ENCODE measurements around the gene GALNT2.
A peak's percentile ranks its signal among the peaks of the same experiment; 100 is the strongest.

Gene GALNT2

GRCh38 chr1:230121950-230122349 is 54.9 kb downstream of the GALNT2 start:
- no peak for TF ChIP-seq EZH2 (optimal IDR thresholded peaks at IDR 0.05; ENCODE audit: low read depth, low read length)
- no peak for TF ChIP-seq CTCF (IDR thresholded peaks at IDR 0.05; ENCODE audit: low read length)
- TF ChIP-seq EZH2phosphoT487 (IDR thresholded peaks at IDR 0.05; ENCODE audit: low read length), result no peak
- Histone ChIP-seq H3K4me1 (ENCODE audit: low read length) (peaks cover 54% of the 10 kb centered on the region), H2AFZ (ENCODE audit: low read length) (no peak overlapping the region), H3K79me2 (ENCODE audit: low read length) (peaks cover 82% of the 10 kb centered on the region), H3K9ac (ENCODE audit: low read length) (peak overlapping the region; percentile 89), H3K9me2 (replicated peaks; ENCODE audit: insufficient read depth, low read length) (no peaks in the 10 kb centered on the region), H3K4me3 (ENCODE audit: low read length) (peak overlapping the region; percentile 47; the same call in 1 of the 2 replicates), H3K9me3 (replicated peaks; ENCODE audit: insufficient read depth, low read length) (no peaks in the 10 kb centered on the region), H3F3A (ENCODE audit: insufficient read depth, low read length) (peaks cover 42% of the 10 kb centered on the region), H4K20me1 (ENCODE audit: insufficient read depth, low read length) (no peaks in the 10 kb centered on the region), H3K27ac (ENCODE audit: low read length) (peak overlapping the region; percentile 96), H3K27me3 (replicated peaks; ENCODE audit: insufficient read depth, low read length) (no peaks in the 10 kb centered on the region), H3K36me3 (replicated peaks; ENCODE audit: insufficient read depth, low read length) (no peaks in the 10 kb centered on the region), H3K4me2 (ENCODE audit: low read depth, low read length) (peak overlapping the region; percentile 86)
- DNase-seq, result no peak

- H2AFZ ChIP-seq (ENCODE audit: low read length), result peak overlapping the region; percentile 11; the same call in 1 of the 2 replicates
- no peaks in the 10 kb centered on the region for H4K20me1 ChIP-seq (ENCODE audit: insufficient read depth, low read length)
- H3K9me2 ChIP-seq (replicated peaks; ENCODE audit: insufficient read depth, low read length), result no peaks in the 10 kb centered on the region
- H3K4me3 ChIP-seq (ENCODE audit: low read length), result peak overlapping the region; percentile 47
- H3K9ac ChIP-seq (ENCODE audit: low read length), result peak overlapping the region; percentile 89
- DNase-seq, result peak; percentile 74
- H3K27me3 ChIP-seq (replicated peaks; ENCODE audit: insufficient read depth, low read length), result no peaks in the 10 kb centered on the region
- TF ChIP-seq CTCF (IDR thresholded peaks at IDR 0.05; ENCODE audit: low read length), result no peak
- no peak for TF ChIP-seq EZH2phosphoT487 (IDR thresholded peaks at IDR 0.05; ENCODE audit: low read length)
- TF ChIP-seq EZH2 (optimal IDR thresholded peaks at IDR 0.05; ENCODE audit: low read depth, low read length), result no peak
- no peaks in the 10 kb centered on the region for H3K36me3 ChIP-seq (replicated peaks; ENCODE audit: insufficient read depth, low read length)
- H3K79me2 ChIP-seq (ENCODE audit: low read length), result peaks cover 82% of the 10 kb centered on the region
- H3K9me3 ChIP-seq (replicated peaks; ENCODE audit: insufficient read depth, low read length), result no peaks in the 10 kb centered on the region
- peaks cover 42% of the 10 kb centered on the region for H3F3A ChIP-seq (ENCODE audit: insufficient read depth, low read length)
- H3K27ac ChIP-seq (ENCODE audit: low read length), result peak overlapping the region; percentile 96
- peaks cover 54% of the 10 kb centered on the region for H3K4me1 ChIP-seq (ENCODE audit: low read length)
- peak overlapping the region; percentile 86 for H3K4me2 ChIP-seq (ENCODE audit: low read depth, low read length)
Measured at GRCh38 chr1:230122366-230123279, 55.6 kb downstream of the GALNT2 start.

- Histone ChIP-seq H3K9me2 (replicated peaks; ENCODE audit: insufficient read depth, low read length) (no peaks in the 10 kb centered on the region), H3F3A (ENCODE audit: insufficient read depth, low read length) (peaks cover 42% of the 10 kb centered on the region), H3K27me3 (replicated peaks; ENCODE audit: insufficient read depth, low read length) (no peaks in the 10 kb centered on the region), H4K20me1 (ENCODE audit: insufficient read depth, low read length) (no peaks in the 10 kb centered on the region), H3K9ac (ENCODE audit: low read length) (peak overlapping the region; percentile 89), H3K79me2 (ENCODE audit: low read length) (peaks cover 82% of the 10 kb centered on the region), H3K4me3 (ENCODE audit: low read length) (peak overlapping the region; percentile 47), H3K9me3 (replicated peaks; ENCODE audit: insufficient read depth, low read length) (no peaks in the 10 kb centered on the region), H3K36me3 (replicated peaks; ENCODE audit: insufficient read depth, low read length) (no peaks in the 10 kb centered on the region), H3K4me1 (ENCODE audit: low read length) (peaks cover 54% of the 10 kb centered on the region), H3K4me2 (ENCODE audit: low read depth, low read length) (peak overlapping the region; percentile 86), H2AFZ (ENCODE audit: low read length) (peak overlapping the region; percentile 11; the same call in 1 of the 2 replicates), H3K27ac (ENCODE audit: low read length) (peak overlapping the region; percentile 96)
- peak; percentile 100 for DNase-seq
- no peak for TF ChIP-seq CTCF (IDR thresholded peaks at IDR 0.05; ENCODE audit: low read length)
- no peak for TF ChIP-seq EZH2phosphoT487 (IDR thresholded peaks at IDR 0.05; ENCODE audit: low read length)
- TF ChIP-seq EZH2 (optimal IDR thresholded peaks at IDR 0.05; ENCODE audit: low read depth, low read length), result no peak
Measured at GRCh38 chr1:230123280-230124185, 56.5 kb downstream of the GALNT2 start.

Measured in MM.1S (cell line).